ENCODE data around the gene PHACTR3. TPM values are rescaled to one million over a fixed set of nuclear protein-coding genes. Genes with fewer than 3 reads are reported as not detected.

The PHACTR3 gene
- total RNA-seq, 1 experiment from 2014 or later = 0.10 TPM

GRCh38 chr20:59772931-59773913 is 168.9 kb downstream of the PHACTR3 start:
- no peak for ATAC-seq
- no peaks in the 10 kb centered on the region for H3K9me3 ChIP-seq (ENCODE audit: control insufficient read depth, insufficient read depth, low read depth, low read length)
- no peaks in the 10 kb centered on the region; the same call in 1 of the 2 replicates for H3K27me3 ChIP-seq (ENCODE audit: control insufficient read depth, insufficient read depth, low read length)
- no peaks in the 10 kb centered on the region for H3K4me1 ChIP-seq (ENCODE audit: control insufficient read depth, insufficient read depth, low read length)
- intact Hi-C loops (cut with micrococcal nuclease; ENCODE audit: unreplicated experiment) = no loop called here
- no peaks in the 10 kb centered on the region for H3K36me3 ChIP-seq (ENCODE audit: control insufficient read depth, insufficient read depth, low read length)
- ChIA-PET CTCF (no interaction called here), POLR2A (no interaction called here)
- H3K4me3 ChIP-seq (ENCODE audit: low read depth in 2 of 2, low read length in 2 of 2) = no peak overlapping the region
- in situ Hi-C loops (cut with HindIII; ENCODE audit: low pct_unique_long_range_greater_than_20kb, low sequenced_read_pairs) = no loop called here
- no peak for DNase-seq (ENCODE audit: low read depth, low spot score)
- H3K27ac ChIP-seq (ENCODE audit: low read length) = no peak overlapping the region
- no TSS peak for BruUV-seq (replicated peaks)
- TF ChIP-seq REST (IDR thresholded peaks at IDR 0.05; ENCODE audit: insufficient read depth in 1 of 2, low read depth in 2 of 2, low read length in 1 of 2) (no peak), SIN3A (IDR thresholded peaks at IDR 0.05; ENCODE audit: borderline replicate concordance, insufficient read depth, low read depth, low read length) (no peak), TCF7L2 (IDR thresholded peaks at IDR 0.05; ENCODE audit: low read depth, low read length) (no peak), POLR2AphosphoS5 (IDR thresholded peaks at IDR 0.05; ENCODE audit: low read depth, low read length) (no peak), CTCF (IDR thresholded peaks at IDR 0.05) (no peak)

GRCh38 chr20:59774204-59774641 is 169.9 kb downstream of the PHACTR3 start:
- CTCF ChIA-PET = no interaction called here
- H3K4me3 ChIP-seq (ENCODE audit: low read depth in 2 of 2, low read length in 2 of 2) = no peak overlapping the region

More at GRCh38 chr20:59774204-59774641, 169.9 kb downstream of the PHACTR3 start:
- intact Hi-C loops (cut with micrococcal nuclease; ENCODE audit: unreplicated experiment) (no loop called here), in situ Hi-C loops (cut with HindIII; ENCODE audit: low pct_unique_long_range_greater_than_20kb, low sequenced_read_pairs) (no loop called here)
- ATAC-seq (no peak), DNase-seq (ENCODE audit: low read depth, low spot score) (no peak)
- Histone ChIP-seq H3K27ac (ENCODE audit: low read length) (no peak overlapping the region), H3K27me3 (ENCODE audit: control insufficient read depth, insufficient read depth, low read length) (no peaks in the 10 kb centered on the region; the same call in 1 of the 2 replicates), H3K36me3 (ENCODE audit: control insufficient read depth, insufficient read depth, low read length) (no peaks in the 10 kb centered on the region), H3K4me1 (ENCODE audit: control insufficient read depth, insufficient read depth, low read length) (no peaks in the 10 kb centered on the region), H3K9me3 (ENCODE audit: control insufficient read depth, insufficient read depth, low read depth, low read length) (no peaks in the 10 kb centered on the region)
- no peak for TF ChIP-seq REST (IDR thresholded peaks at IDR 0.05; ENCODE audit: insufficient read depth in 1 of 2, low read depth in 2 of 2, low read length in 1 of 2)
- TF ChIP-seq POLR2AphosphoS5 (IDR thresholded peaks at IDR 0.05; ENCODE audit: low read depth, low read length) = no peak
- TF ChIP-seq SIN3A (IDR thresholded peaks at IDR 0.05; ENCODE audit: borderline replicate concordance, insufficient read depth, low read depth, low read length) = no peak
- TF ChIP-seq TCF7L2 (IDR thresholded peaks at IDR 0.05; ENCODE audit: low read depth, low read length) = no peak
- TF ChIP-seq CTCF (IDR thresholded peaks at IDR 0.05) = no peak
- POLR2A ChIA-PET = no interaction called here
- BruUV-seq (replicated peaks) = no TSS peak
